ENCODE results near the gene PRAMEF26.
"Not testable (repeated sequence)": the region's sequence is repeated elsewhere in the genome, so short reads cannot be mapped to it uniquely, and the experiment has no call there.

PRAMEF26 gene

DNA sequence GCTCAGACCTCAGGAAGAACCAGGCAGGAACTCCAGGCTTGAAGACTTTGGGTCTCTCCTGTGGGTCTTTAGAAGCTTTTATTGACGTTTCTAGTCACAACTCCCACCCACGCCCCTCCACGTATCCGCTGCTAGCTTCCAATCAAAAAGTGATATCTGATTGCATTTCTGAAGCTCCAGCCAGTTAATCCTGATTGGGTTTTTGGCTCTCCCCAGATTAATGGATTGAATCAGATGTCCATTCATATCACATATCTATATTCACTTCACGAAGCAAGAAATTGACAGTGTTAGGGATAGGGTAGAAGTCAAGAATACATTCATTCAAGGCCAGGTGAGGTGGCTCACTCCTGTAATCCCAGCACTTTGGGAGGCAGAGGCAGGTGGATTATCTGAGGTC, at the start of gene PRAMEF26:
Gene PRAMEF26, minus strand, starts transcription at position 101 of the 400 bp plus-strand sequence. CDS start 2,914 bp downstream, outside the sequence.
- H3K4me3 ChIP-seq (ENCODE audit: low read depth, low read length); DNase-seq (ENCODE audit: low read depth): not testable (repeated sequence)

DNA sequence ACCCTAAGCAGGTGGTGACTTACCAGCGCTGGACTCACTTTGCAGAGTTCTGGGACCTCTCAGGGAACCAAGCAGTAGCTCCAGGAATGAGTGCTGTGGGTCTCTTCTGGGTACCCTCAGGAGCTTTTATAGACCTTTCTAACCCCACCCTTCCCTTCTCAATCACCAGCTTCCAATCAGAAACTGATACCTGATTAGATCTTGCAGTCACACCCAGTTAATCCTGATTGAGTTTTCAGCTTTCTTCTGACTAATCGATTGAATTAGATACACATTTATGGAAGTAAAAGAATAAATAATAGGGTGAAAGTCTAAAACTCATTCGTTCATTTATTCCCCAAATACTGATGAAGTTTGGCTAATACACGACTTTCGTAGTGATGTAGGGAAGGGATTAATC, 45.5 kb upstream of the PRAMEF26 start, which contains the start of gene PRAMEF13:
Gene PRAMEF13, minus strand, starts transcription at position 101 of the 400 bp plus-strand sequence. CDS start 1,820 bp downstream, outside the sequence.
- H3K4me3 ChIP-seq (ENCODE audit: low read depth, low read length); DNase-seq (ENCODE audit: low read depth): not testable (repeated sequence)

DNA sequence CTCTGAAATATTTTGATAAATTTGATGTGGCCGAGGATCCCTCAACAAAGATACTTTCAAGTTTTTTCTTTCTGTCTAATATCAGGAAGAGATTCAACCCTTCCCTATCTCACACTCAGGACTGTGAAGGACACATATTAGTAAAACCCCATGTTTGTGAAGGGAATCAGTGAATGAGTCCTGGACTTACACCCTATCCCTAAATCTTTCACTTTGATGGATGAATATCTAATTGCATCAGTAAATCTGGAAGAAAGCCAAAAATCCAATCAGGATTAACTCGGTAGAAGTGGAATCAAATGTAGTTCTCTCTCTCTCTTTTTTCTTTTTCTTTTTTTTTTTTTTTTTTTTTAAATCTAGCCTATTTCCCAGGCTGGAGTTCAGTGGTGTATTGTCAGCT, 15.7 kb upstream of the PRAMEF26 start, which contains the start of gene PRAMEF9:
Gene PRAMEF9, plus strand, starts transcription at position 301 of the 400 bp plus-strand sequence. CDS start 3,433 bp downstream, outside the sequence.
- H3K4me3 ChIP-seq (ENCODE audit: low read depth, low read length); DNase-seq (ENCODE audit: low read depth): not testable (repeated sequence)

DNA sequence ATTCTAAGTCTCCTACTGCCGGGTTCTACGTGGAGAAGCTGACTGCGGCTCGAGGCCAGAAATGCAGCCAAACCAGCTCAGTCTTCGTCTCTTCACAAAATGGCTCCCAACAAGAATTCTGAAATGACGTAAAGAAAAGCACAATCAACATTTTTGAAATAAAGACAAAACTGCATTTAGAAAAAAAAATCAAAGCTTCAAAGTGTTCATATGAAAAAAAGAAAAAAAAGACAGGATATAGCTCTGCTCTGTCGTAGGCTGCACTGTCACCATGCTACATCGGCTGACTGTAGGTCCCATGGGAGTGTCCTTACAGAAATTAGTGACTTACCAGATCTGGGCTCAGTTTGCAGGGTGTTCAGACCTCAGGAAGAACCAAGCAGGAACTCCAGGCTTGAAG, 9.7 kb upstream of the PRAMEF26 start, which contains the start of gene HNRNPCL4:
Gene HNRNPCL4, minus strand, starts transcription at position 101 of the 400 bp plus-strand sequence. CDS start 164 bp downstream, outside the sequence.
- H3K4me3 ChIP-seq (ENCODE audit: low read depth, low read length); DNase-seq (ENCODE audit: low read depth): not testable (repeated sequence)

DNA sequence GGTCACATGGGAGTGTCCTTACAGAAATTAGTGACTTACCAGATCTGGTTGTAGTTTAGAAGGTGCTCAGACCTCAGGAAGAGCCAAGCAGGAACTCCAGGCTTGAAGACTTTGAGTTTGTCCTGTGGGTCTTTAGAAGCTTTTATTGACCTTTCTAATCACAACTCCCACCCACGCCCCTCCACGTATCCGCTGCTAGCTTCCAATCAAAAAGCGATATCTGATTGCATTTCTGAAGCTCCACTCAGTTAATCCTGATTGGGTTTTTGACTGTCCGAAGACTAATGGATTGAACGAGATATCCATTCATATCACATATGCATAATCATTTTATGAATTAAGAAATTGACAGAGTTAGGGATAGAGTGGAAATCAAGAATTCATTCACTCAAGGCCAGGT, 39.1 kb downstream of the PRAMEF26 start, which contains the start of gene HNRNPCL2:
Gene HNRNPCL2, minus strand, starts transcription at position 101 of the 400 bp plus-strand sequence. CDS start 454 bp downstream, outside the sequence.
- not testable (repeated sequence) for H3K4me3 ChIP-seq (ENCODE audit: low read depth, low read length); DNase-seq (ENCODE audit: low read depth)

Measured in NB4 (cell line).